Measurements from ENCODE around the gene ADH1C.
A peak's percentile ranks its signal among the peaks of the same experiment; 100 is the strongest.

The ADH1C gene

DNA sequence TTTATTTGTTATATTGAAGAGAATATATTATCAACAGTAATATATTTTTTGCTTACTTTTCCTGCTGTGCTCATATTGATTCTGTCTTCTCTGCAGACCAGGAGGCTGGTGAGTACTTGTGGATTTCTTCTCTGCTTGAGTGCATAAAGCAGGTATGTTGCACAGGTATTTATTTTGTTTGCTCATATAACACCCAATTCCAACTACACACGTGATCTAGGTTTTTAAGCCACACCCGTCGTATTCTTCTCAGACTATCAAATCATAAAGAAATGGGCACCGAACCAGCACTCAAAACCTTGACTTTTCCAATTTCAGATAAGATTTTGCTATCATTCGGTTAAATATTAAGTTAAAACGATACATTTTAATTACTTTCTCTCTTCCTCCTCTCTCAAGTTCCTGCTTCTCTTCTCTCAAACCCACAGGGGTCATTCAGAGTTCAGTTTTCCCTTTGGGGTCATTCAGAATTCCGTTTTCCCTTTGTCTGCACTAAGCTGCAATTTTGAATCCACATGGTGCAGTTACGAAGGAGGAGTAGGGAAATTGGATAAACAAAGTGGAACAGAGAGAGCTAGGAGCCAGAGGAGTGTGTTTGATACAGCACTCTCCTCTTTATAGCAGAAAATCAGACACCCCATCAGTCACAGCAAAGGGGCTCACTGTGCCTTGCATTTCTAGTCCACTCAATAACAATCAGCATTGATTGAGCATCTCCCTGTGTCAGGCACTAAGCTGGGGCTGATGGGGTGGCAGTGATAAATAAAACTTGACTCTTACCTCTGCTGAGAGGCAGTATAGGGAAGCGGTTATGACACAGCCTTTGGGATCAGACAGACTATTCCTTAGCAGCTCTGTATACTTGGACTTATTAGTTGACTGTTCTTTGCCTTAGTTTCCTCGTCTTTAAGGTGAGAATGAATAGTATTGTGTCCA is at the start of gene ADH1C:
TSS of gene ADH1C (minus strand) at position 145 of the 936 bp plus-strand sequence. CDS start at position 74, 71 bp downstream.
- H3K4me1 ChIP-seq (ENCODE audit: control insufficient read depth, insufficient read depth, low read length): peaks cover 21% of the 10 kb centered on the region
- no peak for DNase-seq (ENCODE audit: low read depth)
- H3K9ac ChIP-seq (ENCODE audit: low read length): peak within 1 kb of the TSS; percentile 71
- H3K9me3 ChIP-seq (ENCODE audit: control insufficient read depth, low read length): no peaks in the 10 kb centered on the region
- peak within 1 kb of the TSS; percentile 69 for H3K4me3 ChIP-seq (ENCODE audit: low read length)
- no peaks in the 10 kb centered on the region for H3K36me3 ChIP-seq (ENCODE audit: control insufficient read depth, insufficient read depth, low read length, severe bottlenecking)
- H3K27me3 ChIP-seq (replicated peaks; ENCODE audit: control insufficient read depth, insufficient read depth, low read length): no peaks in the 10 kb centered on the region

DNA sequence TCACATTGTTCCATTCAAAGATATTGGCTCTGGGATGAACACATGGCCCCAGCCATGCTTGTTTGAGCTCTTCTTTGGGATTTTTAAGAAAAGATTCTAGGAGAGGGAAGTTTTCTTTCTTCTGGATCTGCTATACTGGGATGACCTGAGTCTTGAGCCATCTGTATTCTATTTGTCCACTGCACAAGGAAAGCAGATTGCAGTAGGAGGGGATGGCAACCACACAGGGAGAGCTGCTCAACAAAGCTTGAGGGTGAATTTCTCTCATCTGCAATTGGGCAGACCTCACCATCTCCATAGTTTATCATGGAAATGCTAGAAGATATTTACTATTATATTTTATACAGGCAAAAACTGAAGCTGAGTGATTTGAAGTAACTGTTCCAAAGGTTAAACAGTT is 48.3 kb upstream of the ADH1C start:
- H3K27me3 ChIP-seq (replicated peaks; ENCODE audit: control insufficient read depth, insufficient read depth, low read length): no peaks in the 10 kb centered on the region
- H3K9ac ChIP-seq (ENCODE audit: low read length): no peak overlapping the region
- no peak overlapping the region for H3K4me3 ChIP-seq (ENCODE audit: low read length)
- peaks cover 53% of the 10 kb centered on the region for H3K4me1 ChIP-seq (ENCODE audit: control insufficient read depth, insufficient read depth, low read length)
- H3K36me3 ChIP-seq (ENCODE audit: control insufficient read depth, insufficient read depth, low read length, severe bottlenecking): no peaks in the 10 kb centered on the region
- no peak for DNase-seq (ENCODE audit: low read depth)
- peaks cover 6% of the 10 kb centered on the region for H3K9me3 ChIP-seq (ENCODE audit: control insufficient read depth, low read length)

DNA sequence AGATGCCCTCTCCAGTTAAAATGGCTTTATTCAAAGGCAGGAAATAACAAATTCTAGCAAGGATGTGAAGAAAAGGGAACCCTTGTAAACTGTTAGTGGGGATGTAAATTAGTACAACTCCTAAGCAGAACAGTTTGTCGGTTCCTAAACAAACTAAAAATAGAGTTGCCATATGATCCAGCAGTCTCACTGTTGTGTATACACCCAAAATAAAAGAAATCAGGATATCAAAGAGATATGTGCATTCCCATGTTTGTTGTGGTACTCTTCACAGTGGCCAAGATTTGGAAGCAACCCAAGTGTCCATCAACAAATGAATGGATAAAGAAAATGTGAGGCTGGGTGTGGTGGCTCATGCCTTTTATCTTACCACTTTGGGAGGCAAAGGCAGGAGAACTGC is 46.5 kb upstream of the ADH1C start:
- H3K27me3 ChIP-seq (replicated peaks; ENCODE audit: control insufficient read depth, insufficient read depth, low read length): no peaks in the 10 kb centered on the region
- no peak for DNase-seq (ENCODE audit: low read depth)
- H3K36me3 ChIP-seq (ENCODE audit: control insufficient read depth, insufficient read depth, low read length, severe bottlenecking): no peaks in the 10 kb centered on the region
- no peak overlapping the region for H3K4me3 ChIP-seq (ENCODE audit: low read length)
- no peak overlapping the region for H3K9ac ChIP-seq (ENCODE audit: low read length)
- peaks cover 6% of the 10 kb centered on the region for H3K9me3 ChIP-seq (ENCODE audit: control insufficient read depth, low read length)
- H3K4me1 ChIP-seq (ENCODE audit: control insufficient read depth, insufficient read depth, low read length): peaks cover 55% of the 10 kb centered on the region

DNA sequence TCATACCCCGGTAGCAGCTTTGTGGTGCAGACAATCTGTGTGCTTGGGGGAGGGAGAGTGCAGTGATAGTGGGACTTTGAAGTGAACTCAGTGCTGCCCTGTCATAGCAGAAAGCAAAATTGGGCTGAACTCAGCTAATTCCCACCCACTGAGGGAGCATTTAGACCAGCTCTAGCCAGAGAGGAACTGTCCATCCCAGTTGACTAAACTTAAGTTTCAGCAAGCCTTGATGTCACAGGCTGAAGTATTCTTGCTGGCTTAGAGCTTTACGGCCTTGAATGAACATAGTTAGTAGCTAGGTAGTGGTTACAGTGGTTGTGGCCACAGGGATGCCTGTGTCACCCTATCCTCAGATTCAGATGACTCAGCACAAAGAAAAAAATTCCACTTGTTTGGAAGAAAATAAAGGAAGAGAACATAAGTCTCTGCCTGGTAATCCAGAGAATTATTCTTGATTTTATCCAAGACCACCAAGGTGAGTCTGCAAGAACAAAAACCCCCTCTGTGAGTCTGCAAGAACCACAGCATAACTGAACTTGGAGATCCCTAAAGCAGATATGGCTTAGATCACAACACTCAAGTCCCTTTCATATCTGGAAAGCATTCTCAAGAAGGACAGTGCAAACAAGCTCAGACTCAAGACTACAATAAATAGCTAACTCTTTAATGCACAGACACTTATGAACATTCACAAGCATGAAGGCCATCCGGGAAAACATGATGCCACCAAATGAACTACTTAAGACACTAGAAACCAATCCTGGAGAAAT is 43.2 kb upstream of the ADH1C start:
- peaks cover 28% of the 10 kb centered on the region for H3K4me1 ChIP-seq (ENCODE audit: control insufficient read depth, insufficient read depth, low read length)
- no peaks in the 10 kb centered on the region for H3K36me3 ChIP-seq (ENCODE audit: control insufficient read depth, insufficient read depth, low read length, severe bottlenecking)
- H3K9ac ChIP-seq (ENCODE audit: low read length): peak overlapping the region; percentile 66
- peak overlapping the region; percentile 0 for H3K4me3 ChIP-seq (ENCODE audit: low read length)
- DNase-seq (ENCODE audit: low read depth): no peak
- peaks cover 15% of the 10 kb centered on the region for H3K9me3 ChIP-seq (ENCODE audit: control insufficient read depth, low read length)
- no peaks in the 10 kb centered on the region for H3K27me3 ChIP-seq (replicated peaks; ENCODE audit: control insufficient read depth, insufficient read depth, low read length)

DNA sequence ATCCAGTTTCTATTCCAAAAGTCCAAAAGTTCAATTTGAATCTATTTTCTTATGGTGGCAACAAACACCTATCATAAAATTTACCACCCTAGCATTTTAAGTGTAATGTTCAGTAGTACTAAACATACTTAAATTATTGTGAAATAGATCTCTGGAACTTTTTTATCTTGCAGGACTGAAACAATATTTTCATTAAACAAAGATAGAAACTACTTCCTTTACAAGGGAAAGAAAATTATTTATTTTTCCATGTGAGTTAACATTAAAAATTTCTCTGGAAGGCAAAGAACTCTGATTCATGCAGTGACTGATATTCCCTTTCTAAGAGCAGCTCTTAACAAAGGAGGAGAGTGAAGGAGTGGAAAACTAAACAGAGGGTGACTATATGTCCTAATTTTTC is 42.4 kb upstream of the ADH1C start:
- no peaks in the 10 kb centered on the region for H3K27me3 ChIP-seq (replicated peaks; ENCODE audit: control insufficient read depth, insufficient read depth, low read length)
- H3K36me3 ChIP-seq (ENCODE audit: control insufficient read depth, insufficient read depth, low read length, severe bottlenecking): no peaks in the 10 kb centered on the region
- peaks cover 15% of the 10 kb centered on the region for H3K9me3 ChIP-seq (ENCODE audit: control insufficient read depth, low read length)
- H3K4me3 ChIP-seq (ENCODE audit: low read length): peak overlapping the region; percentile 26
- H3K9ac ChIP-seq (ENCODE audit: low read length): peak overlapping the region; percentile 66
- DNase-seq (ENCODE audit: low read depth): peak; percentile 61
- peaks cover 31% of the 10 kb centered on the region for H3K4me1 ChIP-seq (ENCODE audit: control insufficient read depth, insufficient read depth, low read length)

DNA sequence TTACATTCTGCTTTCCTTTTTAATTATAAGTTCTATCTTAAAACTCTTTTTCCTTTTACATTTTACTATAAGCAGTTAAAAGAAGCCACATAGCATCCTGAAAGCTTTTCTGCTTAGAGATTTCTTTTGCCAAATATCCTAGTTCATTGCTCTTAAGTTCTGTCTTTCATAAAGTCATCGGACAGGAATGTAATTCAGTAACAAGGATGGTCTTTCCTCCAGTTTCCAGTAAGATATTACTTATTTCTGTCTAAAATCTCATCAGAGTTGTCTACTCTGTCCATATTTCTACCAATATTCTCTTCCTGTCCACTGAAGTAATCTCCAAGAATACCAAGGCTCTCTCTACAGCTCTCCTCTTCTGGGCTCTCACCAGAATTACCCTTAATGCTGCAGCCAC is 37.5 kb upstream of the ADH1C start:
- Histone ChIP-seq H3K27me3 (replicated peaks; ENCODE audit: control insufficient read depth, insufficient read depth, low read length) (no peaks in the 10 kb centered on the region), H3K36me3 (ENCODE audit: control insufficient read depth, insufficient read depth, low read length, severe bottlenecking) (no peaks in the 10 kb centered on the region), H3K4me3 (ENCODE audit: low read length) (peak overlapping the region; percentile 27), H3K9ac (ENCODE audit: low read length) (peak overlapping the region; percentile 86), H3K4me1 (ENCODE audit: control insufficient read depth, insufficient read depth, low read length) (peaks cover 49% of the 10 kb centered on the region), H3K9me3 (ENCODE audit: control insufficient read depth, low read length) (peaks cover 9% of the 10 kb centered on the region)
- DNase-seq (ENCODE audit: low read depth): peak; percentile 70

DNA sequence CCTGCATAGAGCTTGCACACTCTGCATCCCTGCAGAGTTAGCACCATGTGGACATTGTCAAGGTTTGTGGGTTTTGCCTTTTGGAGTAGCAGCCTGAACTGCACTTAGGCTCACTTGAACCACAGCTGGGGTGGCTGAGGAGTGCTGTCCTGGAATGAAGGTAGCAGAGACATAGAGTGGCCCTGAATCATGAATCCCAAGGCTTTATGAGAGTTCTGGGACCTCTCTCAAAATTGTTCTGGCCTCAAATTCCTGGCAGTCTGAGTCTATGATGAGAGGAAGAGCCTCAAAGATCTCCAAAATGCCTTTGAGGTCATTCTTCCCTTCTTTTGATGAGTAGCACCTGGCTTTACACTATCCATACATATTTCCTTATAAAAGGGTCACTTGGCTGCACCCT is 37.1 kb upstream of the ADH1C start:
- H3K27me3 ChIP-seq (replicated peaks; ENCODE audit: control insufficient read depth, insufficient read depth, low read length): no peaks in the 10 kb centered on the region
- peaks cover 49% of the 10 kb centered on the region for H3K4me1 ChIP-seq (ENCODE audit: control insufficient read depth, insufficient read depth, low read length)
- peaks cover 9% of the 10 kb centered on the region for H3K9me3 ChIP-seq (ENCODE audit: control insufficient read depth, low read length)
- DNase-seq (ENCODE audit: low read depth): no peak
- peak overlapping the region; percentile 27 for H3K4me3 ChIP-seq (ENCODE audit: low read length)
- peak overlapping the region; percentile 86 for H3K9ac ChIP-seq (ENCODE audit: low read length)
- H3K36me3 ChIP-seq (ENCODE audit: control insufficient read depth, insufficient read depth, low read length, severe bottlenecking): no peaks in the 10 kb centered on the region

DNA sequence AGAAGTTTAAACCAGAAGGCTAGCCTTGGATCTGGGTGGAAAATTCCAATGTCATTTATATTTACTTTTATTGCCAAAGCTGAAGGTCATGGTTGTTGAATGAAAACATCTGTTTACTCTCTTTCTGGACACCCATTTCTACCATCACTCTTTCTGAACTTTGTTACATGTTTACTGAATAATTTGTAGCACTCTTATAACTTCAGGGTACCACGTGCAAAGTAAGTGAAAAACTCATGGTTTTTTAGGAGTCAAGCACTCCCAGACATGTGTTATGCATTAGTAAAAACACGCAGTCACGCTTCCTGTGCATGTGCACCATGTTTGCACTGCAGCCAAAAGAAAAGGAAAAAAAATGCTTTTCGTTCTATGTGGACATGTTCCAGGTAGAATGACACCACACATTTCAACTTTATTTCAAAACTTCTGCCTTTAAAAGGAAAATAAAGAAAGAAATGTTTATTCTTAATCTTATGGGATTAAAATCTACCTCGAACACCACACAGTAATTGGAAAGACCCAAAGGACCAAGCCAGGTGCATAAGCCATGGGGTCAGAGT is 31.4 kb upstream of the ADH1C start:
- no peaks in the 10 kb centered on the region for H3K27me3 ChIP-seq (replicated peaks; ENCODE audit: control insufficient read depth, insufficient read depth, low read length)
- peak; percentile 97 for DNase-seq (ENCODE audit: low read depth)
- peaks cover 47% of the 10 kb centered on the region for H3K4me1 ChIP-seq (ENCODE audit: control insufficient read depth, insufficient read depth, low read length)

DNA sequence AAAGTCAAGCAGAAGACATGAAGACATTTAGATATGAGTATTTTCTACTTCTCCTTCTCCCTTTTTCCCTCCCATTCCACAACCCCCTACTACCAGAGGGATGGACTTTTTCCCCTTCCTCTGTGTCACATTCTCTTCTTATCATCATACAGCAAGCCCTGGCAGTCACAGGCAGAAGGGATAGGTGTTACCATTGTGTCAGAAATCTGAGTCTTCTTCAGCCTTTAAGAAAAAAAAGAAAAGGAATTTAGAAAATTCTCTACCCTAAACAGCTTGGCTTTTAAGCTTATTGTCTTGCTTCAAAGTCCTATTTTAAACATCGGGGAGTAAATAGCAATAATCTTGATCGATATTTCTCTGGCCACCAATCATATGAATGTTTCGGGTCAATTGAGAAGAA is 30.9 kb upstream of the ADH1C start:
- Histone ChIP-seq H3K27me3 (replicated peaks; ENCODE audit: control insufficient read depth, insufficient read depth, low read length) (no peaks in the 10 kb centered on the region), H3K4me1 (ENCODE audit: control insufficient read depth, insufficient read depth, low read length) (peaks cover 42% of the 10 kb centered on the region), H3K9me3 (ENCODE audit: control insufficient read depth, low read length) (no peaks in the 10 kb centered on the region), H3K36me3 (ENCODE audit: control insufficient read depth, insufficient read depth, low read length, severe bottlenecking) (no peaks in the 10 kb centered on the region), H3K4me3 (ENCODE audit: low read length) (peak overlapping the region; percentile 21), H3K9ac (ENCODE audit: low read length) (peak overlapping the region; percentile 82)
- no peak for DNase-seq (ENCODE audit: low read depth)

More for the DNA sequence above, 31.4 kb upstream of the ADH1C start:
- H3K4me3 ChIP-seq (ENCODE audit: low read length): peak overlapping the region; percentile 30
- no peaks in the 10 kb centered on the region for H3K9me3 ChIP-seq (ENCODE audit: control insufficient read depth, low read length)
- H3K9ac ChIP-seq (ENCODE audit: low read length): peak overlapping the region; percentile 82
- H3K36me3 ChIP-seq (ENCODE audit: control insufficient read depth, insufficient read depth, low read length, severe bottlenecking): no peaks in the 10 kb centered on the region

DNA sequence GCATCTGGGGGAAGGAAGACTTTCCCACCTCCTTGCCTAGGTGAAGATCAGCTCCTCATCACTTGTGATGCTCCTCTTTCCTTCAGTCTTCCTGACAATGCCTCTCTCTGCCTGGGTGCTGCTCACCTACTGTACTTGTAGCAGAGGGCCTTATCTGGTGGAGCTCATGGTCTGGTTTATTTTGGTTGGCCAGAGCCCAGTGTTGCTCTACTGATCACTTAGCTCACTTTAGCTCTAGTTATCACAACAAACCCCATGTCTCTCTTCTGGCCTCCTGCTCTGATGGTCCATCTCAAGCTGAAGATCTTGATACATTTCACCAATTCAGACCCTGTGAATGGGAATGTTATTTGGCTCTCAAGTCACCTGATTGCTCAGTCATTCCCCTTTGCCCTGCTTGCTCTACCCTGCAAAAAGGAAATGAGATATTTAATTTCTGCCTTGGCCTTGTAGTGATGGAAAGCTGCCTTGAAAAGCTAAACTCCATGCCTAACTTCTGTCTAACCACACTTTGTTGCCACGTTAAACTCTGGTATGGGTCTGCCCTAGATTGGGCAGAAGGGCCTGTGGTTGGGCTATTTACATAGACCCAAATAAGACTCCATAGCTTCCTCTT is 30.3 kb upstream of the ADH1C start:
- no peaks in the 10 kb centered on the region for H3K27me3 ChIP-seq (replicated peaks; ENCODE audit: control insufficient read depth, insufficient read depth, low read length)
- peaks cover 37% of the 10 kb centered on the region for H3K4me1 ChIP-seq (ENCODE audit: control insufficient read depth, insufficient read depth, low read length)
- H3K4me3 ChIP-seq (ENCODE audit: low read length): peak overlapping the region; percentile 21
- no peaks in the 10 kb centered on the region for H3K9me3 ChIP-seq (ENCODE audit: control insufficient read depth, low read length)
- H3K9ac ChIP-seq (ENCODE audit: low read length): peak overlapping the region; percentile 82
- H3K36me3 ChIP-seq (ENCODE audit: control insufficient read depth, insufficient read depth, low read length, severe bottlenecking): no peaks in the 10 kb centered on the region
- DNase-seq (ENCODE audit: low read depth): no peak

All from adipocyte (in vitro differentiated cells).